Cardiac muscle cell (in vitro differentiated cells and primary cell): ENCODE data around the gene KCNJ2. TPM values are rescaled to one million over a fixed set of nuclear protein-coding genes. Genes with fewer than 3 reads are reported as not detected.

Experiments
- DNase-seq, 2 donors: peaks; one replicate each; pipeline versions ENCODE4 v3.0.0 to v3.0.0-alpha.2; 2010 to 2017; ENCODE audit warnings: low read depth in 1 of 2, low spot score in 1 of 2
- H3K27ac ChIP-seq: fragments of 200-600 bp; sonication (generic); 2 replicates; pipeline ENCODE4 v1.5.1; 2016
- H3K27me3 ChIP-seq: fragments of 200-600 bp; sonication (generic); 2 replicates; pipeline ENCODE4 v1.6.0; 2016; ENCODE audit warnings: control low read depth
- H3K36me3 ChIP-seq: fragments of 200-600 bp; sonication (generic); 2 replicates; pipeline ENCODE4 v1.5.1; 2016; ENCODE audit warnings: control low read depth
- H3K4me1 ChIP-seq: fragments of 200-600 bp; sonication (generic); 2 replicates; pipeline ENCODE4 v1.8.1; 2017; ENCODE audit warnings: low read depth, mild to moderate bottlenecking, mixed run types
- H3K4me3 ChIP-seq: fragments of 200-600 bp; sonication (generic); 2 replicates; pipeline ENCODE4 v1.5.1; 2016; ENCODE audit warnings: mild to moderate bottlenecking
- H3K9me3 ChIP-seq: fragments of 200-600 bp; sonication (generic); 2 replicates; pipeline ENCODE4 v1.5.1; 2017; ENCODE audit warnings: low read depth, mild to moderate bottlenecking, control low read depth
- CTCF ChIP-seq: IDR thresholded peaks from 2 replicates; pipeline ENCODE4 v1.5.1; 2012; ENCODE audit warnings: low read depth, mild to moderate bottlenecking, low read length
- polyA plus RNA-seq: library from polyadenylated mRNA; unstranded; fragments of >200 nt; fragmentation: Nextera tagmentation; extraction: Ambion mirVana; gene quantifications from 2 replicates; pipeline ENCODE4 v1.2.1, GENCODE V29; 2016
- total RNA-seq: library from RNA; depleted of rRNA; stranded (reverse); fragments of >200 nt; gene quantifications from 2 replicates; pipeline ENCODE4 v1.2.3, GENCODE V29; 2016

KCNJ2 gene
- total and polyA plus RNA-seq, 2 experiments from 2014 or later, result 0.66 TPM; not detected in 1

DNA sequence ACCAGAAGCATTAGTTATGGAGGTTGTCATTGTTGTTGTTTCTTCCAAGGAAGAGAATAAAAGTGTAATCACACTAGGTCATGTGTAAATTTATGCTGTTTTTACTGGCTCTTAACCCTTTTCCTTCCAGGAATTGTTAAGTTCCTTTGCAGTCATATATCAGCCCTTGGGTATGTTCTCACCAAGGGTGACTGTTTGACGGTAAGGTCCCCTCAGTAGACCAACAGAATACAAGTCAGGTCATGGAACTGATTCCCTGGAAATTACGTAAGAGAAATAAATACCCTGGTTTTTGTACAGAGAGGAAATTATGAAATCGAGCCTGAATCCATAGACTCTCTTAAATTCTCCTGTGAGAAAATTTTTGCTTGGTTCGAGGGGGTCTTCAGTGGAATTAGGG lies 11.2 kb upstream of the KCNJ2 start:
- Histone ChIP-seq H3K36me3 (no peaks in the 10 kb centered on the region), H3K4me1 (no peaks in the 10 kb centered on the region), H3K27me3 (no peaks in the 10 kb centered on the region), H3K27ac (no peak overlapping the region), H3K9me3 (no peaks in the 10 kb centered on the region), H3K4me3 (no peak overlapping the region)
- peak in 1 of 2 donors; percentile 17 for DNase-seq
- TF ChIP-seq CTCF, result no peak

GRCh38 chr17:70158591-70158990 lies 10.7 kb upstream of the KCNJ2 start:
- no peaks in the 10 kb centered on the region for H3K36me3 ChIP-seq
- no peaks in the 10 kb centered on the region for H3K4me1 ChIP-seq
- H3K27ac ChIP-seq, result no peak overlapping the region
- H3K9me3 ChIP-seq, result no peaks in the 10 kb centered on the region
- no peak overlapping the region for H3K4me3 ChIP-seq
- no peak for DNase-seq
- no peaks in the 10 kb centered on the region for H3K27me3 ChIP-seq
- TF ChIP-seq CTCF, result no peak

- Histone ChIP-seq H3K27me3 (no peaks in the 10 kb centered on the region), H3K4me3 (no peak overlapping the region), H3K36me3 (no peaks in the 10 kb centered on the region), H3K9me3 (no peaks in the 10 kb centered on the region), H3K27ac (no peak overlapping the region), H3K4me1 (no peaks in the 10 kb centered on the region)
- DNase-seq, result no peak
- no peak for TF ChIP-seq CTCF
These were observed 9.4 kb upstream of the KCNJ2 start for GRCh38 chr17:70159980-70160379.

- no peak for TF ChIP-seq CTCF
- no peak overlapping the region for H3K4me3 ChIP-seq
- no peak for DNase-seq
- H3K4me1 ChIP-seq, result no peaks in the 10 kb centered on the region
- H3K27me3 ChIP-seq, result no peaks in the 10 kb centered on the region
- no peak overlapping the region for H3K27ac ChIP-seq
- H3K9me3 ChIP-seq, result no peaks in the 10 kb centered on the region
- no peaks in the 10 kb centered on the region for H3K36me3 ChIP-seq
These were observed 7.8 kb upstream of the KCNJ2 start for GRCh38 chr17:70161519-70161918.

DNA sequence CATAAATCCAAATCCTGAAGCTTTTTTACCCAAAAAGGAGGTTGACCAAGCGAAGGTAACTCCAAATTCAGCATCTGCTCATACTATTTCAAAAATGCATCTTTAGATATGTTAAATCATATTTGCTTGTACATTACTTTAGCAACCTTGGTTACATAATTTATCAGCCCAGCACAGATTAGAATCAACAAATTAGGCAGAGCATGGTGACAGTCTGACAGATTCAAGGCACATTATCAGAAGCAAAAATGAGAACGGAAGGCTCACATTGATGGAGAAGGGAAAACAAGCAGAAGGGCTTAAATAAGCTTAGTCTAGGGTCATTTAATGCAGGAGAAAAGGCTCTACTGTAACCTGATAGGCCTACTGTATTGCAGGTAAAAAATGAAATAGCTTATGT lies 3.9 kb upstream of the KCNJ2 start:
- DNase-seq, result no peak
- no peak overlapping the region for H3K4me3 ChIP-seq
- no peaks in the 10 kb centered on the region for H3K36me3 ChIP-seq
- no peak for TF ChIP-seq CTCF
- H3K9me3 ChIP-seq, result no peaks in the 10 kb centered on the region
- H3K27ac ChIP-seq, result no peak overlapping the region
- peaks cover 18% of the 10 kb centered on the region for H3K27me3 ChIP-seq
- H3K4me1 ChIP-seq, result no peaks in the 10 kb centered on the region

DNA sequence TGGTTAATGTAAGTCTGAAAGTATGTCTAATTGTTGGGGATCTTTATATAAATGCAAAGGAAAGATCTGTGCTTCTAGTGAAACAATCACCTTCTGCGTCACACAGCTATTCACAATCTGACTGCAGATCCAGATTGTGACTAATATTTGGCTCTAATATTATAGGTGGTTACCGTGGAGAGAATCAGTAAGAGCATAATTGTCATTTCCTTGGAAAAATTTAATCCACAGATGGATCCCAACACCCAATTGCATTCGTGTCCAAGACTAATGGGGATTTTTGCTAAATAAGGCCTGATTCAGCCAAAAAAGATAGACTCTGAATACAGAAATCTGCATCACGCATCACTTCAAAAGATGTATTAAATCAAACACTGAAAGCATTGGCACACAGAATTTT lies 2.7 kb upstream of the KCNJ2 start:
- no peaks in the 10 kb centered on the region for H3K36me3 ChIP-seq

More for the DNA sequence above, 2.7 kb upstream of the KCNJ2 start:
- DNase-seq, result no peak
- Histone ChIP-seq H3K27me3 (peaks cover 31% of the 10 kb centered on the region), H3K4me1 (no peaks in the 10 kb centered on the region), H3K9me3 (no peaks in the 10 kb centered on the region), H3K27ac (no peak overlapping the region), H3K4me3 (no peak overlapping the region)
- TF ChIP-seq CTCF, result no peak
